Hypothalamus (tissue), 51 donors: ENCODE results near the gene MRPS18A.
A peak's percentile ranks its signal among the peaks of the same experiment; 100 is the strongest.

Source experiments
- DNase-seq, 51 donors: peaks; one replicate each; lab custom pipeline; 2025; lab: John Stamatoyannopoulos, UW

Gene MRPS18A

GRCh38 chr6:43699564-43700186 lies 12.1 kb upstream of the MRPS18A start:
- DNase-seq: no peak

GRCh38 chr6:43698584-43699349 lies 11.2 kb upstream of the MRPS18A start:
- no peak for DNase-seq

GRCh38 chr6:43697421-43697820 lies 9.8 kb upstream of the MRPS18A start:
- DNase-seq: no peak

DNA sequence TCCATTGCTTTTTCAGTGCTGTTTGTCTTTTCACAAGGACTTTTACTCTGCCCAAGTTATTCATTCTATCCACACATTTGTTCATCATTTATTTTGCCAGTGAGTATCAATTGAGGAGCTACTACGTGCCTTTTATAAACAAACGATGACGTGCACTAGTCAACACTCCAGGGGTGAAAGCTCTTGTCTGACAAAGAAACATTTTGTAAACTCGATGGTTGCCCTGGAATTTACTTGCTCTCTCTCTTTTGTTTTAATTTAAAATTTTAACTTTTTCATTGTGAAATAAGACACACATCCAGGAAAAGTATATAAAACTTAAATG lies 8.3 kb upstream of the MRPS18A start:
- no peak for DNase-seq

- DNase-seq: no peak
Observed at GRCh38 chr6:43695215-43695966, 7.8 kb upstream of the MRPS18A start.

GRCh38 chr6:43689421-43689820 lies 1.8 kb upstream of the MRPS18A start:
- no peak for DNase-seq

DNA sequence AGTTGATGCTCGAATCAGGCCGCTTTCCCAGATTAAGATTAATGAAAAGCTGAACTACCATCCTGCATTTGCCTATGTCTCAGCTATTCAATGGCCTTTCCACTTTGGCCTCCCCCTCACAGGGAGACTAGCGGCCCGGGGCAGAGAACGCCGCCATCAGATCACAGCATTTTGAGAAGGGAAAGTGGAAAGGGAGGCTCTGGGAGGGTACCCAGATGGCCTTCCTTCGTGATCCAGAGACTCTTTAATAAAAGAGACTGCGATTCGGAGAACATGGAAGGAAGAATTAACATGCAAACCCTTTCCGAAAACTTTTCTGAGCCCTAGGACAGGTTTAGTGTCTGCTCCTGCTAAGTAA lies 533 bp downstream of the MRPS18A start:
- DNase-seq: no peak

DNA sequence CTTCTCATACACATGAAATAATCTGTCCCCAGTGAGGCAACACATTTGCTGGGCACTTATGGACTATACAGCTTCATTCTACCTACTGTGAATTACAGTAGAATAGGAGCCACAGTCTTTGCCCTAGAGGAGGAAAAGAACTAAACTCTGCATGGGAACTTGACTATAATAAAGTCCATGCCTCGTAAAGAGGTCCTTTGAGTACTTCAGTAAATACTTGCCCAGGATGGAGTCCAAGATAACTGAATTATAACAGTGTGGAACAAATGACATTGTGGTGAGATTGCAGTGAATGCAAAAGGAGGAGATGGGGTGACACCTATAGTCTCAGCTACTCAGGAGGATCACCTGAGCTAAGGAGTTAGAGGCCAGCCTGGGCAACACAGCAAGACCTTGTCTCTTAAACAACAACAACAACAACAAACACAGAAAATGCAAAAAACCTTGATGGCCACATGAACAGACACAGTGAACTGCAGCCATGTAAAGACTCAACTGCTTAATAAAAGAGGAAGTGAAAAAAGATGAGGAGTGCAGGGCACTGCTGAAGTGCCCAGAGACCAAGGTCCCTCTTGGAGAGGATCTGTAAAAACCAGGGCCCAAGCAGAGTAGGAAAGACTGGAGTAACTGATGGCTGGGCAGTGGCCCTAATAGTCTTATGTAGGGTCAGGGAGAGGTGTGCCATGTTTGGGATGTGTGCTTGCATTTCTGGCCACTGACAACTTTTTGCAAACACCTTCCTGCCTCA lies 3.7 kb downstream of the MRPS18A start:
- no peak for DNase-seq

GRCh38 chr6:43682724-43683429 lies 4.7 kb downstream of the MRPS18A start:
- DNase-seq: peak in 1 of 51 donors; percentile 11

DNA sequence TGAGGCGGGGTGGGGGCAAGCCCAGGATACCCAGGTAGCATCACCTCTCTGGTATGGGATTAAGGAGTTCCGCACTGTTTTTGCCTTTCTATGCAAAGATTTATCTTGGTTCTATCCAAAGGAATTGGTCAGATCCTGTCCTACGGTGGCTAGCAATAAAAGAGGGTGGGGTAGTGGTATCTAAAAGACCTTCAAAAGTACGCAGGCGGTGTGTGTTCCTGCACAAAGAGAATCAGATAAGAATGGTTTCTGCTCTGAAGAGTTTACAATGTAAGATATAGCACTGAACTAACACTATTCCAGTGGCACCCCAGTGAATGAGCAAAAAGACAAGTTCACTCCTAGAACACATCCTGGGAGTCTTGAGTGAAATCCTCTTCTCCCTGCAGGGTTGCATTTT lies 6.3 kb downstream of the MRPS18A start:
- no peak for DNase-seq

DNA sequence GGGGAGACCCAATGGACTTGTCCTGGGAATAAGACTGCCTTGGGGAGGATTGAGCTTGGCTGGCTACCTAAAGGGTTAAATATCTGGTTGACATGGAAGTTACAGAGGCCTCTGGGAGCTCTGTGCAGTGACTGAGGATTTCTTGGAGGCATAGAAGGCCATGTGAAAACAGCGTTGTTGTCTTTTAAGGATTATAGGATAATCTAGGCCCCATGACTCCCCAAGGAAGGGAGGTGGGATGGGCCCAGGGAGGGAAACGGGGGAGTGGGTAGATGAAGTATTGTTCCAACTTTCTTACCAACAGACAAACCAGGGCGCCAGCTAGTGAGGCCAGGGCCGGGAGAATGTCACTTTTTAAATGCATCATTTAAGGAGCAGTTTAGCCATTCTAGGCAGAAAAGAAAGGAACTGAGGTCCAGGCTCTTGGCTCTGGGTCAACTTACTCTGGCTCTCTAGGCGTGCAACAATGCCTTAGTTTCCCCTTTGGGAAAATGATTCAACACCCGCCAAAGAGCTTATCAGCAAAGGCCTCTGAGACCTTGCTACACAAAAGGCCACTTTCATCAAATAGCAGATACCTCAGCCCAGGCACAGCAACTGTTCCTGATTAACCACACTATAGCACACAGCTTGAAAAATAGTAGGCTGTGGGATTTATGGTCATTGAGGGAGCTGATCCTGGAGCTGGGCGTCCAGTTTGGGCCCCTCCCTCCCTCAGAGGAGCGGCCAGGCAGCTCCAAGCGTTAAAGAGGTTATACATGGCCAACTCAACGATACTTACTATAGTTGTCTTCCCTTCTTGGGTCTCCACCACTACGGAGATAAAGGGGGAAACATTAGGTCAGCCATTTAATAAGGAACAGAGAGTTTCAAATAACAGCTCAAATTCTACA lies 7.0 kb downstream of the MRPS18A start:
- no peak for DNase-seq

GRCh38 chr6:43679057-43679456 lies 8.5 kb downstream of the MRPS18A start:
- DNase-seq: peak in 1 of 51 donors; percentile 40

DNA sequence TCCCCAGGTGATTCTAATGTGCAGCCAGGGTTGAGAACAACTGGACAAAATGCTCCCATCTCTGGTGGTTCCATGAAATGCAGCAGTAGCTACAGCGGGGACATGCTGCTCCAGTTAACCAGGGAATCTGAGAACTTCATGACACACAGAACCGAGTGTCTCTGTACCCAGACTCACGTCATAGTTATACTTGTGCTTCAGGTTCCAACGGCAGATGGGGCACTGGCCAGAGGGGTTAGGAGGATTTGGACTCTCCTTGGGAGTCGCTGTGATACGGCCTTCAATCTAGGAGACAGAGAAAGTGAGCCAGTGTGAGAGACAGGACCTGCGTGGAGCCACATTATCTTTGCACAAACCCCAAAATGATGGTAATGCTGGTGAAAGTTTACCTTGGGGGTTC lies 9.2 kb downstream of the MRPS18A start:
- no peak for DNase-seq

GRCh38 chr6:43677759-43678158 lies 9.8 kb downstream of the MRPS18A start:
- DNase-seq: no peak

- DNase-seq: no peak
Observed at GRCh38 chr6:43676962-43677606, 10.5 kb downstream of the MRPS18A start.

DNA sequence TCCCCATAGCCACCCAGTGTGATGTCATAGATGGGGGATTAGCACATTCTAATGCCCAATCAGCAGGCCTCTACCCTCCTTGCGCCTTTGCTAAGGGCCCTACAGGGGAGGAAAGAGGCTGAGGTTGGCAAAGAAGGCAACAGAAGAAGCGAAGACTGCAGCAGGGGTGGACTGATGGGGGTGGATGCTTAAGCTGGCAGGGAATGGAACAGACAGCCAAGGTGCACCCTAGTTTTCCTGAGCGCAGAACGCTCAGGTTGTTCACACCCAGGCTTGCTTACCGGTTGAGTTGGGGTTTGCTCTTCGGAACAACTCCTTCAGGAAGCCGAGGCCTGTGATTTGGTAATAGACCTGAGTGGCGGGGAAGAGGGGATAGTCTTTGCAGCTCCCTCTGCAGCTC lies 12.7 kb downstream of the MRPS18A start:
- no peak for DNase-seq

- DNase-seq: no peak
Observed at GRCh38 chr6:43674291-43674690, 13.3 kb downstream of the MRPS18A start.

DNA sequence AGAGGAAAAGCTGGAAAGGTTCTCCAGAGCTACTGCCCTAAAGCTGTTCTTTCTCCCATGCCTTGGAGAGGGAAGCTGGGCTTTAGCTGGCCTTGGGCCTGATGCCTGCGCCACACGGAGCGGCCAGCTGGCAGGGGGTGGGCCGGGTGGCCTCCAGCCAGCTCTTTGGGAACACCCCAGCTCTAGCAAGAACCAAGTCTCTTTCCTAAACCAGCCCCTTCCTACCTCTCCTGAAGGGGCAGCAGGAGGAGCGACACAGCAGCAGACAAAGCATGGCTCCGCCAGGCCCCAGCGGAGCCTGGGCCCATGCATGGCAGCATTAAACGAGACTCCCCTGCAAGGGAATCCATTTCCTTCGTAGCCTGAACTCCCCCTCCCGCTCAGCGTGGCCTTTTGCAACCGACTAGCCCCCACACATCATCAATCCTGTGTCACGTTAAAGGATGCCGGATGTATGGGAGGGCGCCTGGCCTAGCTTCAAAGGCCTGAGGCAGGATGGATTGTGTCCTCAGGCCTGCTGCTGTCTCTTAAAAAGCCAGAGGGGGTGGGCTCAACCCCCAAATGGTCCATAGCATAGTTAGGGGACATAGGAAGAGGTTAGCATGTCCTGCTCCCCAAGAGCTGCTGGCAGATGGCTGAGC lies 14.0 kb downstream of the MRPS18A start:
- peak in 27 of 51 donors; percentile 5 to 68 (median 39) for DNase-seq
